D721Med (cell line): Measurements from ENCODE around the gene NEGR1.

ENCODE experiments used
- DNase-seq: peaks from one replicate; pipeline ENCODE4 v3.0.0; 2011; ENCODE audit warnings: low spot score; ENCODE audit not compliant: insufficient read length
- FAIRE-seq: peaks from 2 replicates; lab custom pipeline; 2011; peaks lifted over from hg19 to GRCh38; lab: Jason Lieb, UNC
- TF ChIP-seq, protein P1 (sequence below): IDR thresholded peaks from 2 replicates; pipeline ENCODE4 v1.5.1; 2012; ENCODE audit warnings: mild to moderate bottlenecking, control low read depth; ENCODE audit not compliant: insufficient read depth; ENCODE audit errors: missing control alignments

The NEGR1 gene

DNA sequence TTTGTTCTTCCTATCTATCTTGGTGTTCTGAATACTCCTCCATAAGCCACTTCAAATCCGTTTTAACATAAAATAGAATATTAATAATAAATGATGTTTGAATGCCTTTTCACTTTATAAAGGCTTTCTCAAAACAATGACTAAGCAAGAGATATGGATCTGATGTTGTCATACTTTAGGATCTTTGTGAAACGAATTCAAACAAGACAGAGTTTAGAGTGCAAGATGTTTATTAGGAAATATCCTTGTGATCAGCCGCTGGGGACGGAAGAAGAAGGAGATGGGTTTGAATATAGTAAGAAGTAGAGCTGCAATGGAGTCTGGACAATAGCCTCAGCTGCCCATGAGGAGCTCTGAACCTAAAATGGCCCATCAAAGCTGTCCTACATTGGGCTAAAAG is 351.8 kb downstream of the NEGR1 start:
- no peak for DNase-seq
- FAIRE-seq = no peak
- TF ChIP-seq, protein P1, sequence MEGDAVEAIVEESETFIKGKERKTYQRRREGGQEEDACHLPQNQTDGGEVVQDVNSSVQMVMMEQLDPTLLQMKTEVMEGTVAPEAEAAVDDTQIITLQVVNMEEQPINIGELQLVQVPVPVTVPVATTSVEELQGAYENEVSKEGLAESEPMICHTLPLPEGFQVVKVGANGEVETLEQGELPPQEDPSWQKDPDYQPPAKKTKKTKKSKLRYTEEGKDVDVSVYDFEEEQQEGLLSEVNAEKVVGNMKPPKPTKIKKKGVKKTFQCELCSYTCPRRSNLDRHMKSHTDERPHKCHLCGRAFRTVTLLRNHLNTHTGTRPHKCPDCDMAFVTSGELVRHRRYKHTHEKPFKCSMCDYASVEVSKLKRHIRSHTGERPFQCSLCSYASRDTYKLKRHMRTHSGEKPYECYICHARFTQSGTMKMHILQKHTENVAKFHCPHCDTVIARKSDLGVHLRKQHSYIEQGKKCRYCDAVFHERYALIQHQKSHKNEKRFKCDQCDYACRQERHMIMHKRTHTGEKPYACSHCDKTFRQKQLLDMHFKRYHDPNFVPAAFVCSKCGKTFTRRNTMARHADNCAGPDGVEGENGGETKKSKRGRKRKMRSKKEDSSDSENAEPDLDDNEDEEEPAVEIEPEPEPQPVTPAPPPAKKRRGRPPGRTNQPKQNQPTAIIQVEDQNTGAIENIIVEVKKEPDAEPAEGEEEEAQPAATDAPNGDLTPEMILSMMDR = no peak

DNA sequence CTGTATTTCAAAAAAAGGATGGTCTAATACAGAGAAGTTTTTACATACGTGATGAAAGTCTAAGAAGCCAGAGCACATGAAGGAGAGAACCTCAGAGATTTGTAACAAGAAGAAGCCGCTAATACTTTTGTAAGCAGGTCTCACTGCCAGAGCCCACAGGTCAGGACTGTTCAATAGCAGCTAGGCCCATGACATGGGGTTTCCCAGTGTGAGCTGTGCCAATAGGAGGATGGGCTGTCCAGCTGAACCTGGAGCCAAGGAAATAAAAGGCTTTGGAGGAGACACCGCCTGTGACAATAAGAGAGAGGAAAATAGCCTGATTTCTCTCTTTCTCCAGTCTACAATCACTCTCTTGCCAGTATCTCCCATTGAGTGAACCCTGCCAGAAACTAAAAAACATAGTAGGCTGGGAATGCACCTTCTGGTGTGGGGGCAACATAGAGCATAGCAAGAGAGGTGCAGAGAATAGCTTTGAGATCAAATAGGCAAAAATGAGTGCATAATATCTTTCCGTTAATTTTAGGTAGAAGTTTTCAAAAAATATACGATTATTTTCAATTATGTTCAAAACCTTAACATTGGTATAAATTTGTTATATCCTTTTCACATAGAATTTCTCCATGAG is 360.3 kb downstream of the NEGR1 start:
- FAIRE-seq (no peak), DNase-seq (no peak)
- TF ChIP-seq, protein P1 = no peak

DNA sequence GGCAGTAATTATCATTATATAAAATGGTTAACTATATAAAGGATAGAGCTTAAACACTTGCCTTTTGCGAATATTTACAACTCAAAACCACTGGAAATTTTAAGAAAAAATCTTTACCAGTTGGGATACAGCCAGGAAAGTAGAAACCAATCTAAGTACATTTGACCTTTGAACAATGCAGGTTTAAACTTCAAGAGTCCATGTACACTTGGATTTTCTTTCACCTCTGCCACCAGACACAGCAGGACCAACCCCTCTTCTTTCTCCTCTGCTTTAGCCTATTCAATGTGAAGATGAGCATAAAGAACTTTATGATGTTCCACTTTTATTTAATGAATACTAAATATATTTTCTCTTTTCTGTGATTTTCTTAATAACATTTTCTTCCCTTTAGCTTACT is 361.1 kb downstream of the NEGR1 start:
- DNase-seq (no peak), FAIRE-seq (no peak)
- TF ChIP-seq, protein P1 = no peak

DNA sequence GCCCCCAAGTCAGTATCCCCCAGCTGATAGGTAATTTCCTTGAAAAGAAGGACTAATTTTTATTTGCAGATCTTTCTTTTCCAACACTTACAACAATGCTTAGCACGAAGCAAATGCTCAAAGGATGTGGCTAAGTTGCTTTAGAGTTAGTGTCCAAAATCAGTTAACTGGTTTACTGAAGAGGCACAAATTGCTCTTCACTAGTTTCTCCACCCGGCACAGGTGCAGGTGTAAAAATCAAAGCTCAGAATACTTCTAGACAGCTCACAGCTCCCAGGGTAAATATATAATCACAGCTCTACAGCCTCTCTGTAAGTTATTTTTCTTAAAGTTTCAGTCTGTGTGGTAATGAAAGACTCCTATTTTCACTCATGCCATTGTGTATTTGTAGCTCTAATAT is 361.8 kb downstream of the NEGR1 start:
- DNase-seq = no peak
- TF ChIP-seq, protein P1 = no peak
- FAIRE-seq = peak; percentile 38

DNA sequence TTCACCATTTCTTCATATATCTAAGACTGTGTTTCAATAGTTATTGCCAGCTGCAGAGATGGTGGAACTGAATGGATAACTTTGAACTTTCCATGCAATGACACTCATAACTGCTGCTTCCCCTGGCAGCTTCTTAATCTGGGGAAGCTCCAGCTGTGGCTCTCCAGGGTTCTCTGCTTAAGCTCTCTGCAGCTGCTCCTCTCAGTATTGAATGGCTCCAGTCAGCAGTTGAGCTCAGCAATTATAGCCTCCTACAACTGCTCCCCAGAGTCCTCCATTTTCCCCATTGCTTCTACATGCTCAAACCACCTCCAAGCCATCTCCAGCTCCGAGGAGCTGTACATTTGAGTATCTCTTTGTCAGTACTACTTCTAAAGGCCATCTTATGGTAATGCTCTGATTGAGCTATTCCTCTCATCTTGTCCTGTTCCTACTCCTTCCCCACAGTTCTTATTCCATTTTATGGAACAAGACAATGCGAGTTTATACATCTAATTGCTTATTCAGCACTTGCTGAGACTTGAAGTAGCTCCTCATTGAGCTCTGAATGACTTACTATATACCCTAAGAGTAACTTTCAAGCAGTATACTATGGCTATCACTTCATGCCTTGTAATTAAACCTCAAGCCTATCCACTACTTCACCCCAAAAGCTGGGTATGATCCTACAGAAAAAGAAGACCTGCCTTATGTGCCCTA is 362.4 kb downstream of the NEGR1 start:
- TF ChIP-seq, protein P1 = no peak
- DNase-seq (no peak), FAIRE-seq (no peak)

DNA sequence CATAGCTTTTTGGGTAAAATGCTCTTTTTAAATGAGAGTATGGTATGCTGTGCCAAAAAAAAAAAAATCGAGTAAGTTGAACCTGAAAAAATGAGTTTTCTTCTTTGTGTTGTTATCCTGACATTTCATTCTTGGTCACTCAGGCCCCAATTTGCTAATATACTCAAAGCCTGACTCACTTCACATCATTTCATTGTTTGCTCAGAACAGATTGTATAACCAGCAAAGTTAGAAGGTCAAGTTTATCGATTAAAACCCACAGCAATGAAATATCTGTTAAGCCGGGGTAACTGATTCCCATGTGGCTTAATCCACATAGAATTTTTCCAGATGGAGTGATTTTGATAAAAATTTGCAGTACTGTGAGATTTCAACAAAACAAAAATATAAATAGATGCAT is 363.7 kb downstream of the NEGR1 start:
- TF ChIP-seq, protein P1 = no peak
- no peak for FAIRE-seq
- DNase-seq = no peak

DNA sequence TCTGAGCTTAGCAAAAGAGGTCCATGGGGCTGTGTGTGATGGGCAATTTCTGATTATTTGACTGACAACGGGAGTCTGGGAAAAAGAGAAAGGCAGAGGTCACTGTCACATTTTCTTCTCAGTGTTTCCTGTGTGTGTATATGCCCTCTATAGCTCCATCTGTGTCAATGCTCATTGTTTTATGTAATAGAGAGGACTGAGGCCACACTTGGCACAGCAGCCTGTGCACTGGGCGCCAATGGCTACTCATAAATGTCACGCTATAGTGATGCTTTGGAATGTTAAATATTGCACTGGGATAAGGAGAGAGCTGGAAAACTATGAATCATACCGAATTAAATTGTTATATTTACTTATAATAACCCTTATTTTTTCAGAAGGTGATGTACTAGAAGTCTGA is 365.4 kb downstream of the NEGR1 start:
- FAIRE-seq = no peak
- TF ChIP-seq, protein P1 = no peak
- no peak for DNase-seq
